Fibroblast of the aortic adventitia (primary cell): ENCODE data around the gene SKAP1. TPM values are rescaled to one million over a fixed set of nuclear protein-coding genes. Genes with fewer than 3 reads are reported as not detected.
A peak's percentile ranks its signal among the peaks of the same experiment; 100 is the strongest.

Experiments
- DNase-seq: peaks from one replicate; pipeline ENCODE4 v3.0.0-alpha.2; 2010; ENCODE audit warnings: low read depth
- H3K4me3 ChIP-seq: 2 replicates; pipeline ENCODE4 v1.5.1; 2011; ENCODE audit warnings: low read depth, mild to moderate bottlenecking, control low read depth, low read length, moderate library complexity
- CTCF ChIP-seq: IDR thresholded peaks from 2 replicates; pipeline ENCODE4 v1.5.1; 2011; ENCODE audit warnings: mild to moderate bottlenecking, low read length, control low read depth, inconsistent platforms; ENCODE audit not compliant: insufficient read depth
- total RNA-seq: library from RNA; depleted of rRNA; stranded (reverse); fragments of >200 nt; gene quantifications from 2 replicates; pipeline ENCODE4 v1.2.3, GENCODE V29; 2012; ENCODE audit warnings: low replicate concordance

The SKAP1 gene
- total RNA-seq, 1 donor = not detected

- H3K4me3 ChIP-seq = no peak overlapping the region
- peak; percentile 29 for DNase-seq
- TF ChIP-seq CTCF = no peak
These were observed 250.7 kb downstream of the SKAP1 start for GRCh38 chr17:48179071-48179945.

GRCh38 chr17:48178317-48178716, 251.7 kb downstream of the SKAP1 start:
- H3K4me3 ChIP-seq = no peak overlapping the region
- no peak for TF ChIP-seq CTCF

GRCh38 chr17:48177816-48178215, 252.2 kb downstream of the SKAP1 start:
- no peak overlapping the region for H3K4me3 ChIP-seq
- no peak for TF ChIP-seq CTCF
- no peak for DNase-seq

More at GRCh38 chr17:48178317-48178716, 251.7 kb downstream of the SKAP1 start:
- no peak for DNase-seq

GRCh38 chr17:48176471-48176855, 253.6 kb downstream of the SKAP1 start:
- no peak for TF ChIP-seq CTCF
- no peak overlapping the region for H3K4me3 ChIP-seq
- DNase-seq = no peak

GRCh38 chr17:48175692-48176470, 254.1 kb downstream of the SKAP1 start:
- no peak for TF ChIP-seq CTCF
- no peak overlapping the region for H3K4me3 ChIP-seq
- peak; percentile 38 for DNase-seq

GRCh38 chr17:48174833-48175523, 255.0 kb downstream of the SKAP1 start:
- no peak overlapping the region for H3K4me3 ChIP-seq
- no peak for TF ChIP-seq CTCF
- no peak for DNase-seq
